Hair follicle dermal papilla cell (primary cell): ENCODE measurements around the gene MIXL1. TPM values are rescaled to one million over a fixed set of nuclear protein-coding genes. Genes with fewer than 3 reads are reported as not detected.

ENCODE experiments used
- total RNA-seq: library from RNA; depleted of rRNA; stranded (reverse); fragments of >200 nt; gene quantifications from 2 replicates; pipeline ENCODE4 v1.2.3, GENCODE V29; 2012

The MIXL1 gene
- total RNA-seq: not detected in 2 replicates

GRCh38 chr1:226223157-226223785, at the start of gene MIXL1:
MIXL1 (plus strand) TSS chr1:226223664; CDS start chr1:226223682, 18 bp downstream.

DNA sequence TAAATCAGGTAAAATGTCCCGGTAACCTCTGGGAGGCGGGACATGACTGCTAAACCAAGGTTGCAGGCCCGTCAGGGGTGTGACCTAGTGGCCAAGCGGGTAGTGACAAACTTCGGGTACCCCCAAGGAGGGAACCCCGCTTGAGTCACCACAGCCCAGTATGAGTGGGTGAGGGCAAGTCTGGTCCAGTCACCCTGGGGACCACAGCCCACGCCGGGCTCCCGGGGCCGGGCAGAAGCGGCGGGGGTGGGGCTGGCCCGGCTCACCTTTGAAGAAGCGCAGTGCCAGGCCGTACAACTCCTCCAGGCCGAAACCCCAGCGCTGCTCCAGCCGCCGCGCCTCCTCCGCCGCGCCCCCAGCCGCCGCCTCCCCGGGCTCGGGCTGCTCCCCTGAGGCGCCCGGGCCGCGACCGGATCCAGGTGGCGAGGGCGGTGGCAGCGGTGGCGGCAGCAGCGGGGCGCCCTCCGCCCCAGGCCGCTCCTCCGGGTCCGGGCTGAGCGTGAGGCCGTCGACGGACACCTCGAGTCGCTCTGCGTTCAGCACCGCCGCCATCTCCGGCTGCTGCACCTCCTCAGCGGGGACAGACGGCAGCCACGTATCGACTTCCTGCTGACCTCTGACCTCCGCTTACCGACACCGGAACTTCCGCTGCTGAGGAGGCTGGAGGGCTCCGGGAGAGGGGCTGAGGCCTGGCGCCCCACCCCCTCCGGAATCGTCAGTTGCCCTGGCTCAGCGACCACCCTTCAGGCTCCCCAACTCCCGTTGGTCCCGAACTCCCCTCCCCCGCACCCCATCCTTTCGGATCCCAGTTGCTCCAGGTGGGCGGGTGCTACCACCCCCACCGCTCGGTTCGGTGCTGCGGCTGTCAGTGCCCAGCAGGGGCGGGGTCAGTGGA, 37.1 kb upstream of the MIXL1 start, which contains the start of gene ACBD3:
Gene ACBD3, minus strand, starts transcription at position 618 of the 895 bp plus-strand sequence. Its CDS starts 66 bp downstream, at position 552.

Other genes starting within 250 kb of the MIXL1 start
- 32.5 and 35.9 TPM in 2 replicates for gene SDE2, start 224.3 kb upstream of the MIXL1 start, total RNA-seq
- 85.8 and 101 TPM in 2 replicates for gene H3-3A, start 160.9 kb upstream of the MIXL1 start, total RNA-seq
- gene ACBD3, start 36.9 kb upstream of the MIXL1 start, total RNA-seq: 105 and 106 TPM in 2 replicates
- 0.85 and 1.6 TPM in 2 replicates for gene LIN9, start 85.5 kb downstream of the MIXL1 start, total RNA-seq
- 74.8 and 77.2 TPM in 2 replicates for gene PARP1, start 184.4 kb downstream of the MIXL1 start, total RNA-seq